GM12801 (cell line): ENCODE measurements around the gene KCNH4.

ENCODE experiments used
- CTCF ChIP-seq: IDR thresholded peaks from one replicate; pipeline ENCODE4 v1.5.1; 2011; ENCODE audit warnings: control low read depth; ENCODE audit not compliant: insufficient read length; ENCODE audit errors: extremely low read depth

KCNH4 gene

GRCh38 chr17:42199416-42200011, 18.6 kb upstream of the KCNH4 start:
- TF ChIP-seq CTCF = no peak

GRCh38 chr17:42198897-42199296, 18.0 kb upstream of the KCNH4 start:
- TF ChIP-seq CTCF = no peak

GRCh38 chr17:42197564-42198156, 16.7 kb upstream of the KCNH4 start:
- no peak for TF ChIP-seq CTCF

- no peak for TF ChIP-seq CTCF
These were observed 13.3 kb upstream of the KCNH4 start, which contains the start of gene GHDC for GRCh38 chr17:42193969-42194899. TSS of gene GHDC (minus strand) at chr17:42194494. CDS start at chr17:42193581, 913 bp downstream.

GRCh38 chr17:42193216-42193968, 12.4 kb upstream of the KCNH4 start:
- TF ChIP-seq CTCF = no peak

- no peak for TF ChIP-seq CTCF
These were observed 11.5 kb upstream of the KCNH4 start for GRCh38 chr17:42192189-42193126.
